SK-MEL-5 (cell line): Measurements from ENCODE around the gene TMEM205. TPM values are rescaled to one million over a fixed set of nuclear protein-coding genes. Genes with fewer than 3 reads are reported as not detected.
"Not testable (repeated sequence)": the region's sequence is repeated elsewhere in the genome, so short reads cannot be mapped to it uniquely, and the experiment has no call there.

ENCODE experiments used
- DNase-seq: peaks from one replicate; pipeline ENCODE4 v3.0.0-alpha.2; 2016; ENCODE audit warnings: low read depth, low spot score
- in situ Hi-C: cut with HindIII; loops from 2 replicates; pipeline ENCODE4 v1.10.0; 2016; ENCODE audit warnings: low sequenced_read_pairs, high pct_unique_total_duplicates, low pct_unique_long_range_greater_than_20kb
- total RNA-seq: library from RNA; depleted of rRNA; stranded (reverse); fragments of >200 nt; shearing (Covaris generic); gene quantifications from 2 replicates; pipeline ENCODE4 v1.2.3, GENCODE V29; 2014

The TMEM205 gene
- total RNA-seq, 1 experiment from 2014 or later: 79.4 TPM

GRCh38 chr19:11324079-11324661, 21.9 kb downstream of the TMEM205 start:
- in situ Hi-C loops: no loop called here

GRCh38 chr19:11323601-11324078, 22.4 kb downstream of the TMEM205 start:
- in situ Hi-C loops: no loop called here
- no peak for DNase-seq

More at GRCh38 chr19:11324079-11324661, 21.9 kb downstream of the TMEM205 start:
- peak; percentile 75 for DNase-seq

GRCh38 chr19:11322269-11323024, 23.6 kb downstream of the TMEM205 start:
- in situ Hi-C loops: no loop called here
- no peak for DNase-seq

- in situ Hi-C loops: no loop called here
- DNase-seq: no peak
Measured at GRCh38 chr19:11321191-11322126, 24.6 kb downstream of the TMEM205 start.

GRCh38 chr19:11320278-11320995, 25.6 kb downstream of the TMEM205 start:
- in situ Hi-C loops, DNase-seq: not testable (repeated sequence)

GRCh38 chr19:11306337-11306736, 39.7 kb downstream of the TMEM205 start:
- in situ Hi-C loops: no loop called here
- DNase-seq: no peak

- no peak for DNase-seq
- in situ Hi-C loops: no loop called here
Measured at GRCh38 chr19:11304936-11305335, 41.1 kb downstream of the TMEM205 start.

GRCh38 chr19:11300811-11301120, 45.3 kb downstream of the TMEM205 start:
- no peak for DNase-seq
- in situ Hi-C loops: no loop called here

GRCh38 chr19:11299946-11300810, 45.9 kb downstream of the TMEM205 start:
- in situ Hi-C loops: no loop called here
- DNase-seq: no peak

- in situ Hi-C loops: no loop called here
- DNase-seq: no peak
Measured at GRCh38 chr19:11296264-11296663, 49.8 kb downstream of the TMEM205 start.

GRCh38 chr19:11295665-11296245, 50.3 kb downstream of the TMEM205 start, which contains the start of gene TSPAN16:
Gene TSPAN16 (plus strand): TSS chr19:11296160. CDS start chr19:11296298, 138 bp downstream.
- in situ Hi-C loops: no loop called here

GRCh38 chr19:11295180-11295579, 50.9 kb downstream of the TMEM205 start:
- DNase-seq: no peak
- in situ Hi-C loops: no loop called here

More at GRCh38 chr19:11295665-11296245, 50.3 kb downstream of the TMEM205 start, which contains the start of gene TSPAN16:
- DNase-seq: no peak

- peak; percentile 91 for DNase-seq
- in situ Hi-C loops: no loop called here
Measured at GRCh38 chr19:11293433-11294389, 52.4 kb downstream of the TMEM205 start.
